Gastrocnemius medialis (tissue), 4 donors: ENCODE data around the gene NR2F1.

ENCODE experiments used
- CTCF ChIP-seq, 5 experiments: fragments of 450-650 bp in 3 of 5; fragments of 200-600 bp in 2 of 5; sonication (generic) in 2 of 5; IDR thresholded peaks in 4 of 5; conservative IDR thresholded peaks in 1 of 5; 1 replicate in 4 of 5; 2 replicates in 1 of 5; pipeline ENCODE4 v1.5.1; 2016 to 2019; ENCODE audit warnings: antibody characterized with exemption in 5 of 5, mild to moderate bottlenecking in 3 of 5, moderate library complexity in 3 of 5
- POLR2A ChIP-seq, 2 donors: fragments of 450-650 bp; IDR thresholded peaks; one replicate each; pipeline ENCODE4 v1.6.1; 2017; ENCODE audit warnings: antibody characterized with exemption in 2 of 2, mild to moderate bottlenecking in 2 of 2, moderate library complexity in 2 of 2

GRCh38 chr5:93557021-93557604 lies 25.9 kb upstream of the NR2F1 start:
- TF ChIP-seq CTCF (IDR thresholded peaks at IDR 0.05 in 4 of 5, conservative IDR thresholded peaks at IDR 0.05 in 1 of 5) (no peak), POLR2A (IDR thresholded peaks at IDR 0.05) (no peak)
